Renal cortical epithelial cell (primary cell): ENCODE results near the gene GCNA. TPM values are rescaled to one million over a fixed set of nuclear protein-coding genes. Genes with fewer than 3 reads are reported as not detected.

ENCODE experiments used
- DNase-seq: peaks from one replicate; pipeline ENCODE4 v3.0.0-alpha.2; 2011; ENCODE audit warnings: low read depth
- total RNA-seq: library from RNA; depleted of rRNA; stranded (reverse); fragments of >200 nt; gene quantifications from 2 replicates; pipeline ENCODE4 v1.2.3, GENCODE V29; 2014

Gene GCNA
- 0.17 and 3.7 TPM in 2 replicates for total RNA-seq

DNA sequence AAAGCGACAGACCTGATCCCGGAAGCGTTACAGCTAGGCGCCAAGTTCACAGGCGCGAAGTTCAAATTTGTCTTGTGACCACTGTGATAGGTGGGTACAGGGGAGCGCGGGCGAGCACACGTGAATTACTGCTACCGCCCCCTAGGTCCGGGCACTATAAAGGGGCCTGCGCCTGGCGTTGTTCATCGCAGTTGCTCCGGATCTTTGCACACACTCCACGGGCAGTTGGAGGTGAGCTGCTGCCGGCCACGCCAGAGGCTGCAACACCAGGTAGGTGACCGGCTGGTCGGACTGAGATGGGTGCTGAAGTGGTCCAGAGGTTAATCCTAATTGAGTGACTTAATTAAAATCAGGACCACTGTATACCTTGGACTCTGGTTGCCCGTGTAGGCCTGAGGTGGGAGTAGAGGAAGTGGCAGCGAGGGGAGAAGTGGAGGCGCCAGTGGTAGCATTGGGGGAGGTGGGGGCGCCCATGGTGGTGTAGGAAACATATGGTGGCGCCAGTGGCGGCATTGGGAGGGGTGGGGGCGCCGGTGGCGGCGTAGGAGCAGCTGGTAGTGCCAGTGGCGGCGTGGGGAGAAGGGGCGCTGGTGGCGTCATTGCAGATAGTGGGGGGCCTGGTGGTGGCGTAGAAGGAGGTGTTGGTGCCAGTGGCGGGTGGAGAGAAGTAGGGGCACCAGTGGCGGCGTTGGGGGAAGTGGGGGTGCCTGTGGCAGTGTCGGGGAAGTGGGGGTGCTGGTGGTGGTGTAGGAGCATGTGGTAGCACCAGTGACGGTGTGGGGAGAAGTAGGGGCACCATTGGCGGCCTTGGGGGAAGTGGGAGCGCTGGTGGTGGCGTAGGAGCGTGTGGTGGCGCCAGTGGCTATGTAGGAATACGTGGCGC, at the start of gene GCNA:
Gene GCNA, plus strand, starts transcription at position 185 of the 883 bp plus-strand sequence. CDS start 2,385 bp downstream, outside the sequence.
- no peak for DNase-seq

GRCh38 chrX:71532078-71532752, 46.0 kb upstream of the GCNA start:
- peak; percentile 81 for DNase-seq

DNA sequence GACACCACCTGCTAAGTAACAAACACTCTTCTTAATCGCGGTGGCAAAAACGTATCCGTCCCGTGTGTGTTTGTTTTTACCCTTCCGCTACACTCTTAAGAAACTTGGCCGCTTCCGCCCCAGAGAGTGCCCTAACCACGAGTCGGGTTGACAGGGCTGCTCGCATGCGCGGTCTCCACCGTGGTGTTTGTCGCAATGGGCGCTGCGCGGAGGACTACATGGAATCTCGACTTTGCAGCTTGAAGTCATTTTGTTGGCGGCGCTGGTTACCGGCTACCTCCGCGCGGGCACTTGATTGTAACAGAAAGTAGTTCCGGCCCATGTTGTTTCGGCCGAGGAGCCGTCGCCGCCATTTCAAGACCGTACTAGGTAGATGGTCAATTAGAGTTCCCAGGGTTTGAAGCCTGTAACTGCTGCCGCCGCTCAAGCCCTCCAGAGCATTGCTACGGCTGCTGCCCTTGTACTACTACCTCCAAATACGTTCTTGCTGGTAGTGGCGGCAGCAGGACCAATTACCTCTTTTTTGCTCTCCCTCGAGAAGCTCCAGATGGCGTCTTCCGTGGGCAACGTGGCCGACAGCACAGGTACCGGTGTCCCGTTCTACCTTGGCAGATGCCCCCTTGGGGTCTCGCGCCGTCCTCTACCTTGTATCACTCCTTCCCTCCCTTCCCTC, 45.3 kb upstream of the GCNA start, which contains the start of gene OGT:
Gene OGT, plus strand, starts transcription at position 352 of the 673 bp plus-strand sequence. Its CDS starts 196 bp downstream, at position 548.
- DNase-seq, result peak; percentile 90

DNA sequence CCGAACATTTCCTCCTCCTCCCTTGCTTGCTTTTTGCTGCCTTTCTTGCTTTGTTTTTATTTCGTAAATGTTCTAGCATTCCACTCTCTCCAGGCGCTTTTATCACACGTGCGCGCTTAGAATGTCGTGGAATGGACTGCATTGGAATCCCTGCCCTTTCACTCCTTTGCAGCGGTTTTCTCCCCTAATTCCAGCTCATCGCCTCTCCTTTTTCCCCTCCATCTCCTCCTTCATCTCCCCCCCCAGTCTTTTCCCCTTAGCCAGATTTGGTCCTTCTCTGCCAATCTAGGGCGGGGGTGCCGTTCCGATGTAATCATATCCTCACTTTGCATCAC, 44.8 kb upstream of the GCNA start:
- no peak for DNase-seq

DNA sequence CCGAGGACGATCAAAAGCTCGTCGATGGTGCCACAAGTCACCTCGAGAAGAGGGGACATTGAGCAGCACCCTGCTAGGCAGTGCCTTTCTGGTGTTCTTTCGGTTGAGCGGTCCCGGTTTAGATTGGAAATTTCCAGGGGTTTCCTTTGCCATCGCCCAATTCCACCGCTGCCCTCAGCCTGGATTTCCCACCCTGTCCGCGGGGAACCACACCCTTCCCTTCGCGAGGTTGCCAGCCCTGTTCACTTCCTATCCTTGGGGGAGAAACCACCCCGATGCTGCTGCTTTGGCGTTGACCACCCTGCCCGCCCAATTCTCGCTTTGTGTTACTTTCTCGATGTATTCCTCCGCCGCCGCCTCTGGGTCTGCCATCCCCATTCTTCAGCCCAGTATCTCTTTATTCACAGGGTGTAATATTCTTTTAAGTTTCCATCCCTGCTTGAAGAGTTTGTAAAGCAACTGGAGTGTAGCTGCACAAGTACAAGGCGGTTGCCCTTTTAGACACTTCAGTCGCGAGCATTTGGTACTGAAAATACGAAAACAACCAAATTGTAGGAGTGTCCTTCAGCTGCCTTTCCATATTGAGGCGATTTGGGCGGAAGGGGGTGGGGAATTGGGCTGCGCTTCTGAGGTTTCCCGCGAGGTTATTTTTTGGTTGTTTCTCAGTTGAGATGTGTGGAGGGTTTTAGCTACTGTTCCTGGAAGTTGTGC, 44.2 kb upstream of the GCNA start:
- no peak for DNase-seq

GRCh38 chrX:71534773-71535544, 43.3 kb upstream of the GCNA start:
- no peak for DNase-seq

- DNase-seq, result no peak
Observed at GRCh38 chrX:71536285-71536684, 42.0 kb upstream of the GCNA start.

GRCh38 chrX:71537743-71538142, 40.5 kb upstream of the GCNA start:
- no peak for DNase-seq

GRCh38 chrX:71540801-71541200, 37.4 kb upstream of the GCNA start:
- no peak for DNase-seq

- DNase-seq, result no peak
Observed at GRCh38 chrX:71541210-71542022, 36.8 kb upstream of the GCNA start.

- DNase-seq, result no peak
Observed at GRCh38 chrX:71542411-71542810, 35.8 kb upstream of the GCNA start.

- no peak for DNase-seq
Observed at GRCh38 chrX:71542825-71543224, 35.4 kb upstream of the GCNA start.

GRCh38 chrX:71543316-71543715, 34.9 kb upstream of the GCNA start:
- DNase-seq, result peak; percentile 91

DNA sequence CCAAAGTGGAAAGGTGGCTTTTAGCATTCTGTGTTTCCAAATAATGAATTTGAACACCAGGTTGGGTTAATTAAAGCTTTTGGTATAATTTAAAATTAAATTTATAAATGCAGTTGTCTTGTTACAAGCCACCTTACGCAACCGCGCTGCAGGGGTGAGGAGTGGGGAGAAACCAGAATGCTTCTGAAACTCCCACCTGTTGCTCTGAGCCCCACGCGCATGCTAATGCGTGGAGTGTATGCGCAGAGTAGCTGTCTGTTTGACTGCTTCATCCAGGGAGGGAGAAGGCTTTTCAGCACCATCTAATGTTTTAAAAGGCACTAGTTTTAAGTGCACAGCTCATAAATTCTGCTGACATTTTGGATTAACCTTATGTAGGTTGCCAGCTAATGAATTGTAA, 32.9 kb upstream of the GCNA start:
- no peak for DNase-seq

DNA sequence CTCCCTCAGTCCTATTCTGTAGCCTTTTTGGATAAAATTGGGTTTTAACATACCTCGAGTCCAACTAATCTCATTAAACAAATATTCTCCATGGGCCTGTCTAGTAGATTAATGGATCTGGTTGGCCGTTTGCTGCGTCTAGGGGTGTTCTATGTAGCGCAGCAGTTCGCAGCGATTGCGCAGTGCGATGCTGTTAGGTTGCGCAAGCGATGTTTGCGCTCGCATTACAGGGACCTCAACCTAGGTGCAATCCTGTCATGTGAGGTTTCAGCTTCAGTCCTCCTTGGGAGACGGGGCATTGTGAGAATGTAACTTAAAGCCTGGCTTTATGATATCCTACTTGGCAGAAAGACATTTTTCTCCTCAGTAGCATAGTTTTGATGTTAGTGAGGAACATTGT, 31.4 kb upstream of the GCNA start:
- no peak for DNase-seq

DNA sequence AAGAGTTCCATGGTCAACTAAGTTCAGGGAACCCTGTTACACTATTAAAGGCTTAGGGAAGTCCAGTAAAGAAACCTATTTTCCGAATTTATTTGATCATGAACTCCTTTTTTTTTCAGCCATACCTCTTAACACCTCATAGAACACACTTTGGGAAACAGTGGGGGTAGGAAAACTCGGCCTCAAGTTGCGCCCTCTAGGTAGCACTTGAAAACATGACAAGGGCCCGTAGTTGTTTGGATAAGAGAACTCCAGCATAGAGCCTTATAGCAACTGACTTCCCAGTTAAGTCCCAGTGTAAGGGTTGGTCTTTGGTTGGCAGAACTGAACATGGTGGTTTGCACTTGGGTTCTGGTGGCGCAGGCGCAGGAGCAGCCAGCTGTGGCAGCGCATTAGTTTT, 30.9 kb upstream of the GCNA start:
- no peak for DNase-seq

- no peak for DNase-seq
Observed at GRCh38 chrX:71549986-71550385, 28.3 kb upstream of the GCNA start.

- no peak for DNase-seq
Observed at GRCh38 chrX:71550578-71550977, 27.7 kb upstream of the GCNA start.

GRCh38 chrX:71556036-71556435, 22.2 kb upstream of the GCNA start:
- DNase-seq, result peak; percentile 96

GRCh38 chrX:71558920-71559319, 19.3 kb upstream of the GCNA start:
- DNase-seq, result no peak
